CD1c-positive myeloid dendritic cell (primary cell): ENCODE measurements around the gene GBE1.

ENCODE experiments used
- DNase-seq: peaks from one replicate; pipeline ENCODE4 v3.0.0-alpha.2; 2016; ENCODE audit errors: extremely low spot score

GBE1 gene

GRCh38 chr3:81621277-81621676 lies 140.2 kb downstream of the GBE1 start:
- no peak for DNase-seq

GRCh38 chr3:81620849-81621248 lies 140.6 kb downstream of the GBE1 start:
- DNase-seq = no peak

GRCh38 chr3:81612768-81613167 lies 148.7 kb downstream of the GBE1 start:
- no peak for DNase-seq

GRCh38 chr3:81602781-81603180 lies 158.7 kb downstream of the GBE1 start:
- DNase-seq = no peak

GRCh38 chr3:81601707-81602305 lies 159.6 kb downstream of the GBE1 start:
- DNase-seq = no peak

GRCh38 chr3:81592101-81592500 lies 169.3 kb downstream of the GBE1 start:
- DNase-seq = no peak

GRCh38 chr3:81585937-81586336 lies 175.5 kb downstream of the GBE1 start:
- no peak for DNase-seq

GRCh38 chr3:81585056-81585455 lies 176.4 kb downstream of the GBE1 start:
- no peak for DNase-seq

- DNase-seq = peak; percentile 23
Measured at GRCh38 chr3:81581966-81582599, 179.4 kb downstream of the GBE1 start.

GRCh38 chr3:81580355-81580754 lies 181.1 kb downstream of the GBE1 start:
- DNase-seq = no peak

GRCh38 chr3:81579744-81580143 lies 181.7 kb downstream of the GBE1 start:
- no peak for DNase-seq

- DNase-seq = no peak
Measured at GRCh38 chr3:81572201-81572756, 189.2 kb downstream of the GBE1 start.

GRCh38 chr3:81568378-81568777 lies 193.1 kb downstream of the GBE1 start:
- no peak for DNase-seq

GRCh38 chr3:81565041-81565440 lies 196.4 kb downstream of the GBE1 start:
- DNase-seq = no peak

- DNase-seq = no peak
Measured at GRCh38 chr3:81558106-81558505, 203.3 kb downstream of the GBE1 start.

GRCh38 chr3:81554801-81555200 lies 206.6 kb downstream of the GBE1 start:
- DNase-seq = no peak

- DNase-seq = no peak
Measured at GRCh38 chr3:81554388-81554787, 207.1 kb downstream of the GBE1 start.

GRCh38 chr3:81550415-81550814 lies 211.0 kb downstream of the GBE1 start:
- DNase-seq = no peak

- DNase-seq = no peak
Measured at GRCh38 chr3:81549831-81550230, 211.6 kb downstream of the GBE1 start.

GRCh38 chr3:81549388-81549787 lies 212.1 kb downstream of the GBE1 start:
- no peak for DNase-seq

GRCh38 chr3:81545572-81545971 lies 215.9 kb downstream of the GBE1 start:
- no peak for DNase-seq

GRCh38 chr3:81544385-81544784 lies 217.1 kb downstream of the GBE1 start:
- no peak for DNase-seq

- DNase-seq = no peak
Measured at GRCh38 chr3:81540787-81541186, 220.7 kb downstream of the GBE1 start.

- no peak for DNase-seq
Measured at GRCh38 chr3:81531846-81532245, 229.6 kb downstream of the GBE1 start.
